A549 (cell line): Measurements from ENCODE around the gene PUS7. TPM values are rescaled to one million over a fixed set of nuclear protein-coding genes. Genes with fewer than 3 reads are reported as not detected.
"Not testable (repeated sequence)": the region's sequence is repeated elsewhere in the genome, so short reads cannot be mapped to it uniquely, and the experiment has no call there.

ENCODE experiments used
- ATAC-seq, 2 experiments: fragments of 200-7000 bp in 1 of 2; fragments of >200 bp in 1 of 2; cut with Nextera tagmentation in 1 of 2; cut with Tn5 transposase in 1 of 2; 3 replicates each; pipeline versions ENCODE4 v1.8.0 to v1.9.1; 2018 to 2020; ENCODE audit warnings: mild to moderate bottlenecking in 1 of 2, moderate library complexity in 1 of 2
- CTCF ChIA-PET: fragments of 300-600 bp; sonication (Branson Sonifier 250); formaldehyde crosslinking; extraction: SDS; loops from one replicate; lab custom pipeline; 2021; ENCODE audit warnings: antibody characterized with exemption, inconsistent platforms; lab: Yijun Ruan, JAX
- POLR2A ChIA-PET: fragments of 350-600 bp; formaldehyde crosslinking; extraction: SDS; loops from one replicate; lab custom pipeline; 2021; ENCODE audit warnings: antibody characterized with exemption, inconsistent platforms; lab: Yijun Ruan, JAX
- DNase-seq, 2 experiments: peaks; one replicate each; pipeline versions ENCODE4 v3.0.0 to v3.0.0-alpha.2; 2011 to 2016; ENCODE audit warnings: low read depth in 1 of 2, low spot score in 1 of 2
- FAIRE-seq: peaks from 2 replicates; lab custom pipeline; 2011; peaks lifted over from hg19 to GRCh38; lab: Jason Lieb, UNC
- H3K27ac ChIP-seq, 2 experiments: fragments of >200 bp; sonication (Bioruptor Twin); formaldehyde crosslinking; 3 replicates each; pipeline ENCODE4 v1.5.1; 2016 to 2017
- H3K4me1 ChIP-seq: fragments of >200 bp; sonication (Bioruptor Twin); formaldehyde crosslinking; 3 replicates; pipeline ENCODE4 v1.6.1; 2016
- H3K4me2 ChIP-seq: fragments of >200 bp; sonication (Bioruptor Twin); formaldehyde crosslinking; 3 replicates; pipeline ENCODE4 v1.6.1; 2016
- H3K4me3 ChIP-seq: fragments of >200 bp; sonication (Bioruptor Twin); formaldehyde crosslinking; 3 replicates; pipeline ENCODE4 v1.5.1; 2016
- H3K9me3 ChIP-seq: fragments of >200 bp; sonication (Bioruptor Twin); formaldehyde crosslinking; 3 replicates; pipeline ENCODE4 v1.6.1; 2016
- CBX2 ChIP-seq: fragments of 200-600 bp; sonication (generic); IDR thresholded peaks from 2 replicates; pipeline ENCODE4 v1.6.1; 2016; ENCODE audit warnings: low read depth, mild to moderate bottlenecking, borderline replicate concordance
- CEBPB ChIP-seq, 2 experiments: fragments of >200 bp in 1 of 2; sonication (Bioruptor Twin) in 1 of 2; formaldehyde crosslinking in 1 of 2; IDR thresholded peaks; 2 replicates each; pipeline ENCODE4 v1.6.1; 2012 to 2016
- EHF ChIP-seq: fragments of 250-450 bp; sonication (Bioruptor Pico); IDR thresholded peaks from 2 replicates; pipeline ENCODE4 v1.5.0; 2020; ENCODE audit warnings: mild to moderate bottlenecking
- EP300 ChIP-seq, 2 experiments: fragments of >200 bp; sonication (Bioruptor Twin); formaldehyde crosslinking; IDR thresholded peaks; 2 replicates in 1 of 2; 3 replicates in 1 of 2; pipeline ENCODE4 v1.6.1; 2016 to 2017
- MAFK ChIP-seq: fragments of 450-650 bp; IDR thresholded peaks from 2 replicates; pipeline ENCODE4 v1.6.1; 2014; ENCODE audit not compliant: partially characterized antibody
- MAZ ChIP-seq: fragments of 150-350 bp; IDR thresholded peaks from 2 replicates; pipeline ENCODE4 v1.6.1; 2014; ENCODE audit warnings: antibody characterized with exemption, low read depth, low read length, borderline replicate concordance
- MYC ChIP-seq: IDR thresholded peaks from 2 replicates; pipeline ENCODE4 v1.6.1; 2012; ENCODE audit warnings: mild to moderate bottlenecking, inconsistent platforms, low read length, improper control_type of control experiment, borderline replicate concordance
- NPAS2 ChIP-seq: fragments of 250-450 bp; sonication (Bioruptor Pico); IDR thresholded peaks from 2 replicates; pipeline ENCODE4 v1.8.0; 2022; ENCODE audit warnings: mild to moderate bottlenecking, moderate library complexity, borderline replicate concordance
- NR3C1 ChIP-seq: fragments of >200 bp; sonication (Bioruptor Twin); formaldehyde crosslinking; IDR thresholded peaks from 3 replicates; pipeline ENCODE4 v1.6.1; 2017
- POLR2A ChIP-seq: IDR thresholded peaks from 2 replicates; pipeline ENCODE4 v1.6.1; 2012; ENCODE audit warnings: mild to moderate bottlenecking, low read length
- RFX5 ChIP-seq: fragments of 450-650 bp; IDR thresholded peaks from 2 replicates; pipeline ENCODE4 v1.7.1; 2014; ENCODE audit warnings: antibody characterized with exemption, mild to moderate bottlenecking, moderate library complexity
- SMC3 ChIP-seq: fragments of >200 bp; sonication (Bioruptor Twin); formaldehyde crosslinking; IDR thresholded peaks from 3 replicates; pipeline ENCODE4 v1.6.1; 2018; ENCODE audit warnings: inconsistent platforms
- SREBF2 ChIP-seq: fragments of 450-650 bp; IDR thresholded peaks from 2 replicates; pipeline ENCODE4 v1.6.1; 2014; ENCODE audit warnings: mild to moderate bottlenecking, moderate library complexity
- TP53 ChIP-seq: fragments of 250-450 bp; sonication (Bioruptor Pico); IDR thresholded peaks from 2 replicates; pipeline ENCODE4 v1.5.0; 2021; ENCODE audit warnings: mild to moderate bottlenecking, moderate library complexity
- ZFP36 ChIP-seq: fragments of 450-650 bp; IDR thresholded peaks from 2 replicates; pipeline ENCODE4 v1.6.1; 2014; ENCODE audit warnings: borderline replicate concordance; ENCODE audit not compliant: partially characterized antibody
- WGBS: methylation state at CpG from one replicate; pipeline ENCODE4 v1.1.6; 2017; ENCODE audit errors: missing lambda C conversion rate; 5-methylcytosine and 5-hydroxymethylcytosine counted together
- polyA plus RNA-seq, 4 experiments: library from polyadenylated mRNA; depleted of rRNA in 3 of 4; stranded (reverse); fragments of >200 nt; fragmentation: RNase III in 1 of 4; extraction: RNeasy Plus Mini Kit Qiagen cat#74134 plus additional on column Dnase treatment in 1 of 4; gene quantifications; 2 replicates in 3 of 4; 3 replicates in 1 of 4; pipeline ENCODE4 v1.2.3, GENCODE V29; 2011 to 2017
- TF ChIP-seq, protein P1 (sequence below): fragments of 450-650 bp; IDR thresholded peaks from 2 replicates; pipeline ENCODE4 v1.6.1; 2014; ENCODE audit warnings: antibody characterized with exemption
- TF ChIP-seq, protein P2 (sequence below): IDR thresholded peaks from 2 replicates; pipeline ENCODE4 v1.6.1; 2012
- TF ChIP-seq, protein P3 (sequence below): IDR thresholded peaks from 2 replicates; pipeline ENCODE4 v1.6.1; 2012; ENCODE audit warnings: low read depth, borderline replicate concordance
- TF ChIP-seq, protein P4 (sequence below): fragments of 250-450 bp; sonication (Bioruptor Pico); IDR thresholded peaks from 2 replicates; pipeline ENCODE4 v1.5.0; 2020; ENCODE audit warnings: low read depth, mild to moderate bottlenecking, moderate library complexity
- TF ChIP-seq, protein P5 (sequence below): IDR thresholded peaks from 2 replicates; pipeline ENCODE4 v1.6.1; 2012

PUS7 gene
- polyA plus RNA-seq, 2 of the 4 experiments (the other 2 are of a cell fraction), result 33.1 to 47.9 TPM

DNA sequence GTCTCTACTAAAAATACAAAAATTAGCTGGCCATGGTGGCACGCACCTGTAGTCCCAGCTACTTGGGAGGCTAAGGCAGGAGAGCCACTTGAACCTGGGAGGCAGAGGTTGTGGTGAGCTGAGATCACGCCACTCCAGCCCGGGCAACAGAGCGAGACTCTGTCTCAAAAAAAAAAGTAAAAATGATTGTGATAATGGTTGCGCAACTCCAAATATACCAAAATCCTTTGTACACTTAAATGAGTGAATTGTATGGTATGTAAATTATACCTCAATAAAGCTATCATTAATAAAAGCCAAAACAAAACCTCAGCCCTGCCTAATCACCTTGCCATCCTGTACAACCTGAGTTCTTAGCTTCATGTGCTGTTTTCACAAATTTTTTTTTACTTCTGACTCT is 71.2 kb downstream of the PUS7 start:
- H3K9me3 ChIP-seq, H3K27ac ChIP-seq, H3K4me3 ChIP-seq, CTCF ChIA-PET, ATAC-seq, H3K4me2 ChIP-seq, DNase-seq, FAIRE-seq, H3K4me1 ChIP-seq, POLR2A ChIA-PET: not testable (repeated sequence)
- TF ChIP-seq CEBPB (IDR thresholded peaks at IDR 0.05), result peak; percentile 64 to 78; a peak in 3 of 4 replicates
- 97% methylated on average over 5 of the region's 5 CpGs for WGBS

DNA sequence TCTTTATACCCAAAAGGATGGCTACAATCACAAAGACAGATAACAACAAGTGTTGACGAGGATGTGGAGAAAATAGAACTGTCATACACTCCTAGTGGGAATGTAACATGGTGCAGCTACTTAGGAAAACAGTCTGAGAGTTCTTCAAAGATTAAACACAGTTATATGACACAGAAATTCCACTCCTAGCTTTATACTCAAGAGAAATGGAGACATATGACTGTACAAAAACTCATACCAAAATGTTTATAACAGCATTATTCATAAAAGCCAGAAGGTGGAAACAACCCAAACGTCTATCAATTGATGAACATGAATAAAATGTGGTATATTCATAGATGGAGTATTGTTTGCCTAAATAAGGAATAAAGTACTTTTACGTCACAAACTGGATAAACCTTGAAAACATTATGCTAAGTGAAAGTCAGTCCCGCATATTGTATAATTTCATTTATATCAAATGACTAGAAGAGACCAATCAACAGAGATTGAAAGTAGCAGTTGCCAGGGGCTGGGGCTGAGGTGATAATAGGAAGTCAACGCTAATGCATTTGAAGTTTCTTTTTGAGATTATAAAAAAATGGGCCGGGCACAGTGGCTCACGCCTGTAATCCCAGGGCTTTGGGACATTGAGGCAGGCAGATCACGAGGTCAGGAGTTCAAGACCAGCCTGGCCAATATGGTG is 71.8 kb downstream of the PUS7 start:
- no peak for TF ChIP-seq MAZ
- TF ChIP-seq, protein P1, sequence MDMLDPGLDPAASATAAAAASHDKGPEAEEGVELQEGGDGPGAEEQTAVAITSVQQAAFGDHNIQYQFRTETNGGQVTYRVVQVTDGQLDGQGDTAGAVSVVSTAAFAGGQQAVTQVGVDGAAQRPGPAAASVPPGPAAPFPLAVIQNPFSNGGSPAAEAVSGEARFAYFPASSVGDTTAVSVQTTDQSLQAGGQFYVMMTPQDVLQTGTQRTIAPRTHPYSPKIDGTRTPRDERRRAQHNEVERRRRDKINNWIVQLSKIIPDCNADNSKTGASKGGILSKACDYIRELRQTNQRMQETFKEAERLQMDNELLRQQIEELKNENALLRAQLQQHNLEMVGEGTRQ, result no peak
- no peak for TF ChIP-seq CBX2
- TF ChIP-seq, protein P2, sequence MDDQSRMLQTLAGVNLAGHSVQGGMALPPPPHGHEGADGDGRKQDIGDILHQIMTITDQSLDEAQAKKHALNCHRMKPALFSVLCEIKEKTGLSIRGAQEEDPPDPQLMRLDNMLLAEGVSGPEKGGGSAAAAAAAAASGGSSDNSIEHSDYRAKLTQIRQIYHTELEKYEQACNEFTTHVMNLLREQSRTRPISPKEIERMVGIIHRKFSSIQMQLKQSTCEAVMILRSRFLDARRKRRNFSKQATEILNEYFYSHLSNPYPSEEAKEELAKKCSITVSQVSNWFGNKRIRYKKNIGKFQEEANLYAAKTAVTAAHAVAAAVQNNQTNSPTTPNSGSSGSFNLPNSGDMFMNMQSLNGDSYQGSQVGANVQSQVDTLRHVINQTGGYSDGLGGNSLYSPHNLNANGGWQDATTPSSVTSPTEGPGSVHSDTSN, result no peak
- TF ChIP-seq NR3C1, result no peak
- no peak for TF ChIP-seq SMC3
- no peak for TF ChIP-seq NPAS2 (CRISPR knock-in tag)
- no peak for TF ChIP-seq EP300 (IDR thresholded peaks at IDR 0.05)
- Histone ChIP-seq H3K9me3 (no peaks in the 10 kb centered on the region), H3K4me2 (no peak overlapping the region), H3K27ac (no peak overlapping the region), H3K4me1 (no peaks in the 10 kb centered on the region), H3K4me3 (no peak overlapping the region)
- peak; percentile 70 for FAIRE-seq
- no peak for DNase-seq
- 83% methylated on average over 8 of the region's 8 CpGs for WGBS
- ChIA-PET POLR2A (no interaction called here), CTCF (no interaction called here)
- ATAC-seq, result no peak

DNA sequence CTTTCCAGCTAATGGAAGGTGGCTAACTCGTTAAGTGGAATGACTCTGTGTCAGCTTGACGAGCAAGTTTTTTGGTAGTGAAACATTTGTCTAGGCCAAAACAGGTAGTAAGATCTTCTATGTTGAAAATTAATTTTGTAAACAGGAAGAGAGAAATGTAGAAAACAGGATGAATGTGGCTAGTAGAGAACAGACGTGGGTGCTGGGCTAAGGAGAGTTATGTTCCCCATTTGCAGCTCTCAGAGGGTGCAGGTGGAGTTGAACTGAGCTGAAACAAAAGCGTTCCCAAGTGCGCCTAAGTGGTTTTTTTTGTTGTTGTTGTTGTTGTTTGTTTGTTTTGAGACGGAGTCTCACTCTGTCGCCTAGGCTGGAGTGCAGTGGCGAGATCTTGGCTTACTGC is 73.9 kb downstream of the PUS7 start:
- Histone ChIP-seq H3K4me2 (no peak overlapping the region), H3K27ac (no peak overlapping the region), H3K4me1 (no peaks in the 10 kb centered on the region), H3K4me3 (no peak overlapping the region), H3K9me3 (no peaks in the 10 kb centered on the region)
- 85% methylated on average over 8 of the region's 8 CpGs for WGBS
- CTCF ChIA-PET, result interaction anchor here (0.5 to 1.4 kb wide), 5 partner anchors 9 to 300 kb away, joined by 3 to 5 read pairs (median 3); no protein-coding TSS in a partner anchor
- ATAC-seq (no peak), DNase-seq (no peak), FAIRE-seq (no peak)
- POLR2A ChIA-PET, result no interaction called here
- TF ChIP-seq MYC, result no peak
- TF ChIP-seq, protein P3, sequence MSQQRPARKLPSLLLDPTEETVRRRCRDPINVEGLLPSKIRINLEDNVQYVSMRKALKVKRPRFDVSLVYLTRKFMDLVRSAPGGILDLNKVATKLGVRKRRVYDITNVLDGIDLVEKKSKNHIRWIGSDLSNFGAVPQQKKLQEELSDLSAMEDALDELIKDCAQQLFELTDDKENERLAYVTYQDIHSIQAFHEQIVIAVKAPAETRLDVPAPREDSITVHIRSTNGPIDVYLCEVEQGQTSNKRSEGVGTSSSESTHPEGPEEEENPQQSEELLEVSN, result no peak
- no peak for TF ChIP-seq POLR2A
- TF ChIP-seq MAZ, result no peak
- no peak for TF ChIP-seq MAFK
- TF ChIP-seq, protein P4, sequence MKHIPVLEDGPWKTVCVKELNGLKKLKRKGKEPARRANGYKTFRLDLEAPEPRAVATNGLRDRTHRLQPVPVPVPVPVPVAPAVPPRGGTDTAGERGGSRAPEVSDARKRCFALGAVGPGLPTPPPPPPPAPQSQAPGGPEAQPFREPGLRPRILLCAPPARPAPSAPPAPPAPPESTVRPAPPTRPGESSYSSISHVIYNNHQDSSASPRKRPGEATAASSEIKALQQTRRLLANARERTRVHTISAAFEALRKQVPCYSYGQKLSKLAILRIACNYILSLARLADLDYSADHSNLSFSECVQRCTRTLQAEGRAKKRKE, result no peak
- TF ChIP-seq RFX5, result no peak
- TF ChIP-seq TP53, result no peak
- TF ChIP-seq SREBF2, result no peak
- no peak for TF ChIP-seq CBX2
- TF ChIP-seq ZFP36, result no peak
- TF ChIP-seq, protein P5, sequence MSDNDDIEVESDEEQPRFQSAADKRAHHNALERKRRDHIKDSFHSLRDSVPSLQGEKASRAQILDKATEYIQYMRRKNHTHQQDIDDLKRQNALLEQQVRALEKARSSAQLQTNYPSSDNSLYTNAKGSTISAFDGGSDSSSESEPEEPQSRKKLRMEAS, result no peak
- no peak for TF ChIP-seq EHF (CRISPR knock-in tag)
